BJ (cell line): ENCODE results near the gene SH3D19. TPM values are rescaled to one million over a fixed set of nuclear protein-coding genes. Genes with fewer than 3 reads are reported as not detected.

Source experiments
- CTCF ChIA-PET: fragments of 350-600 bp; formaldehyde crosslinking; extraction: SDS; loops from one replicate; lab custom pipeline; 2021; ENCODE audit warnings: antibody characterized with exemption, inconsistent platforms; lab: Yijun Ruan, JAX
- POLR2A ChIA-PET: fragments of 300-600 bp; sonication (Branson Sonifier 250); formaldehyde crosslinking; extraction: SDS; loops from one replicate; lab custom pipeline; 2021; ENCODE audit warnings: antibody characterized with exemption; lab: Charles Lee
- DNase-seq: peaks from one replicate; pipeline ENCODE4 v3.0.0-alpha.2; 2011; ENCODE audit warnings: low read depth
- H3K27me3 ChIP-seq: 2 replicates; pipeline ENCODE4 v1.6.0; 2011; ENCODE audit warnings: low read length; ENCODE audit not compliant: control insufficient read depth, insufficient read depth
- H3K36me3 ChIP-seq: 2 replicates; pipeline ENCODE4 v1.5.1; 2011; ENCODE audit warnings: low read length; ENCODE audit not compliant: control insufficient read depth, insufficient read depth
- H3K4me3 ChIP-seq: 2 replicates; pipeline ENCODE4 v1.5.1; 2011; ENCODE audit warnings: low read depth, mild to moderate bottlenecking, control low read depth, low read length
- CTCF ChIP-seq: IDR thresholded peaks from 2 replicates; pipeline ENCODE4 v1.5.1; 2011; ENCODE audit warnings: low read depth, mild to moderate bottlenecking, control low read depth, inconsistent platforms, low read length, moderate library complexity; ENCODE audit not compliant: insufficient read depth
- polyA plus RNA-seq: library from polyadenylated mRNA; depleted of rRNA; stranded (reverse); fragments of >200 nt; gene quantifications from 2 replicates; pipeline ENCODE4 v1.2.3, GENCODE V29; 2011

The SH3D19 gene
- polyA plus RNA-seq, 1 experiment, result 16.2 TPM

- ChIA-PET POLR2A (no interaction called here), CTCF (interaction anchor here (1.6 kb wide), 1 partner anchor 10 kb away, joined by 5 read pairs; the partner anchor contains the start of gene SH3D19)
- no peak for DNase-seq
- H3K4me3 ChIP-seq, result no peak overlapping the region
- no peaks in the 10 kb centered on the region; the same call in 1 of the 2 replicates for H3K36me3 ChIP-seq
- no peaks in the 10 kb centered on the region for H3K27me3 ChIP-seq
- TF ChIP-seq CTCF, result no peak
Observed at GRCh38 chr4:151314479-151314878, 10.9 kb downstream of the SH3D19 start.

- Histone ChIP-seq H3K4me3 (no peak overlapping the region), H3K36me3 (no peaks in the 10 kb centered on the region; the same call in 1 of the 2 replicates), H3K27me3 (no peaks in the 10 kb centered on the region)
- CTCF ChIA-PET, result interaction anchor here (1.6 kb wide), 1 partner anchor 11 kb away, joined by 5 read pairs; the partner anchor contains the start of gene SH3D19
- no peak for TF ChIP-seq CTCF
- POLR2A ChIA-PET, result no interaction called here
- no peak for DNase-seq
Observed at GRCh38 chr4:151314010-151314355, 11.4 kb downstream of the SH3D19 start.

- CTCF ChIA-PET, result interaction anchor here (1.6 kb wide), 1 partner anchor 12 kb away, joined by 5 read pairs; the partner anchor contains the start of gene SH3D19
- H3K36me3 ChIP-seq, result no peaks in the 10 kb centered on the region; the same call in 1 of the 2 replicates
- POLR2A ChIA-PET, result no interaction called here
- no peak for TF ChIP-seq CTCF
- no peak for DNase-seq
- H3K4me3 ChIP-seq, result no peak overlapping the region
- H3K27me3 ChIP-seq, result no peaks in the 10 kb centered on the region
Observed at GRCh38 chr4:151313306-151314009, 11.9 kb downstream of the SH3D19 start.

GRCh38 chr4:151310124-151310728, 15.2 kb downstream of the SH3D19 start:
- no peaks in the 10 kb centered on the region; the same call in 1 of the 2 replicates for H3K36me3 ChIP-seq
- H3K27me3 ChIP-seq, result no peaks in the 10 kb centered on the region
- POLR2A ChIA-PET, result no interaction called here
- no peak for DNase-seq
- H3K4me3 ChIP-seq, result no peak overlapping the region
- CTCF ChIA-PET, result interaction anchor here (1.1 kb wide), 1 partner anchor 24 kb away, joined by 5 read pairs; no protein-coding TSS in a partner anchor
- no peak for TF ChIP-seq CTCF

- ChIA-PET CTCF (interaction anchor here (0.9 to 1.5 kb wide), 5 partner anchors 8 to 28 kb away, joined by 3 to 6 read pairs (median 4); partner anchors contain the start of gene PRSS48), POLR2A (no interaction called here)
- no peak for DNase-seq
Observed at GRCh38 chr4:151304755-151305154, 20.6 kb downstream of the SH3D19 start.

More at GRCh38 chr4:151304755-151305154, 20.6 kb downstream of the SH3D19 start:
- no peak for TF ChIP-seq CTCF
- no peaks in the 10 kb centered on the region for H3K36me3 ChIP-seq
- no peaks in the 10 kb centered on the region for H3K27me3 ChIP-seq
- no peak overlapping the region for H3K4me3 ChIP-seq
